ENCODE results near the gene GATD1. TPM values are rescaled to one million over a fixed set of nuclear protein-coding genes. Genes with fewer than 3 reads are reported as not detected.

Gene GATD1
- total and polyA plus RNA-seq, 11 donors: 13.4 to 30.8 (median 20.5) TPM

- H3K27me3 ChIP-seq: no peaks in the 10 kb centered on the region
- H3K9me3 ChIP-seq: no peaks in the 10 kb centered on the region
- H3K4me3 ChIP-seq: no peak overlapping the region
- peaks cover 0 to 38% (median 25%) of the 10 kb centered on the region in 12 donors for H3K4me1 ChIP-seq
- TF ChIP-seq POLR2A (IDR thresholded peaks at IDR 0.05): no peak
- TF ChIP-seq CTCF (IDR thresholded peaks at IDR 0.05): no peak
- 81 to 91% (median 86%) methylated on average over 3 to 5 of the region's 5 CpGs for WGBS, 4 donors
- H3K36me3 ChIP-seq: peaks cover 0 to 58% (median 39%) of the 10 kb centered on the region in 9 donors
- DNase-seq (peak in 1 of 5 donors; percentile 17), ATAC-seq (no peak)
- intact Hi-C loops (cut with DNase I): no loop called here
- H3K27ac ChIP-seq: no peak overlapping the region
Measured at GRCh38 chr11:773425-773824, 3.9 kb downstream of the GATD1 start.

- TF ChIP-seq CTCF (IDR thresholded peaks at IDR 0.05) (no peak), POLR2A (IDR thresholded peaks at IDR 0.05) (no peak)
- intact Hi-C loops (cut with DNase I): no loop called here
- H3K27me3 ChIP-seq: no peaks in the 10 kb centered on the region
- no peak for DNase-seq
- ATAC-seq: no peak
- no peak overlapping the region for H3K4me3 ChIP-seq
- H3K27ac ChIP-seq: no peak overlapping the region
- H3K4me1 ChIP-seq: peaks cover 0 to 32% (median 19%) of the 10 kb centered on the region in 12 donors
- 74 to 84% (median 84%) methylated on average over 19 to 34 of the region's 34 CpGs for WGBS, 4 donors
- no peaks in the 10 kb centered on the region for H3K9me3 ChIP-seq
- H3K36me3 ChIP-seq: peaks cover 0 to 58% (median 39%) of the 10 kb centered on the region in 9 donors
Measured at GRCh38 chr11:772429-773390, 4.6 kb downstream of the GATD1 start.

- H3K27ac ChIP-seq: no peak overlapping the region
- H3K36me3 ChIP-seq: peaks cover 0 to 65% (median 48%) of the 10 kb centered on the region in 9 donors
- 80 to 89% (median 83%) methylated on average over 11 to 15 of the region's 15 CpGs for WGBS, 4 donors
- TF ChIP-seq CTCF (IDR thresholded peaks at IDR 0.05): no peak
- no peak for TF ChIP-seq POLR2A (IDR thresholded peaks at IDR 0.05)
- DNase-seq (peak in 1 of 5 donors; percentile 17), ATAC-seq (no peak)
- no peaks in the 10 kb centered on the region for H3K27me3 ChIP-seq
- H3K4me1 ChIP-seq: peaks cover 0 to 30% (median 18%) of the 10 kb centered on the region in 12 donors
- no peak overlapping the region for H3K4me3 ChIP-seq
- no peaks in the 10 kb centered on the region for H3K9me3 ChIP-seq
- intact Hi-C loops (cut with DNase I): no loop called here
Measured at GRCh38 chr11:771617-772204, 5.6 kb downstream of the GATD1 start.
